B cell (primary cell): ENCODE measurements around the gene UBAC2.

ENCODE experiments used
- EZH2 ChIP-seq: IDR thresholded peaks from 2 replicates; pipeline ENCODE4 v1.6.1; 2012; ENCODE audit warnings: borderline replicate concordance, low read depth, mild to moderate bottlenecking, moderate library complexity, low read length; ENCODE audit not compliant: insufficient read depth, poor library complexity, severe bottlenecking
- TF ChIP-seq, protein P1 (sequence below): fragments of 200-600 bp; IDR thresholded peaks from one replicate; pipeline ENCODE4 v1.8.0; 2022; ENCODE audit warnings: antibody characterized with exemption, mild to moderate bottlenecking

DNA sequence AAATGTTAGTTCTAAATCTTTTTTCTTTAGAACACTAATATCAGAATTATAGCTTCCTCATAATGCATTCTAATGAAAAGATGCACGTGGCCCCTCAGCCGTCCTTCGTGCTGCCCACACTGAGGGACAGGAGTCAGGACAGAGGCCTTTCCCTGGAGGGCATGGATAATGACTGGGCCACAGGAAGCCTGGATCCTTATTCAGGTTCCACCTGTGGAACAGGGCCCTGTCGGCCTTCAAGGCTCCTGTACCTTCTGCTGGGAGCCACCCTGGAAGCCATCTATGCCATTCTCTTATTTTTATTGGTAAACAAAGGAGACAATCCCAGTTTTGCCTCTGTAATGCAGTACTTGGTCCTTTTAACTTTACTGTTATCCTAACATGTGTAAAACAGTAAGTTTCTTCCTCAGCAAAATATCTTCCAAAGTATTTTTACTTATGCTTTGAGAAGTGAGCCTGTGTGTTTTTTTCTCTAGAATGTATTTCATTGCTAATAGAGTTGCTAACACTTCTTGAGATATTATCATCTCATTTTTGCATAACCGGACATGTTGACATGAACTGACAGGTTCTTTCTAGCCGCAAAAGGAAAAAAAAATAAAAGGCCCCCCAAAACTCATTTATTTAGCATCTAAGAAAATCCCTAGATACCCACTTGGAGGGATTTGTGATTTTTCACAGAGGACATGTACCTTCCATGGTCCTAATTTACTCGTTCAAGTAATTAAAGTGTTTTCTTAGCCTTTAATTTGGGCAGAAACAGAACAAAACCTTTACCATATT, 100.6 kb downstream of the UBAC2 start:
- TF ChIP-seq, protein P1, sequence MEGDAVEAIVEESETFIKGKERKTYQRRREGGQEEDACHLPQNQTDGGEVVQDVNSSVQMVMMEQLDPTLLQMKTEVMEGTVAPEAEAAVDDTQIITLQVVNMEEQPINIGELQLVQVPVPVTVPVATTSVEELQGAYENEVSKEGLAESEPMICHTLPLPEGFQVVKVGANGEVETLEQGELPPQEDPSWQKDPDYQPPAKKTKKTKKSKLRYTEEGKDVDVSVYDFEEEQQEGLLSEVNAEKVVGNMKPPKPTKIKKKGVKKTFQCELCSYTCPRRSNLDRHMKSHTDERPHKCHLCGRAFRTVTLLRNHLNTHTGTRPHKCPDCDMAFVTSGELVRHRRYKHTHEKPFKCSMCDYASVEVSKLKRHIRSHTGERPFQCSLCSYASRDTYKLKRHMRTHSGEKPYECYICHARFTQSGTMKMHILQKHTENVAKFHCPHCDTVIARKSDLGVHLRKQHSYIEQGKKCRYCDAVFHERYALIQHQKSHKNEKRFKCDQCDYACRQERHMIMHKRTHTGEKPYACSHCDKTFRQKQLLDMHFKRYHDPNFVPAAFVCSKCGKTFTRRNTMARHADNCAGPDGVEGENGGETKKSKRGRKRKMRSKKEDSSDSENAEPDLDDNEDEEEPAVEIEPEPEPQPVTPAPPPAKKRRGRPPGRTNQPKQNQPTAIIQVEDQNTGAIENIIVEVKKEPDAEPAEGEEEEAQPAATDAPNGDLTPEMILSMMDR: no peak
- TF ChIP-seq EZH2: no peak
